ENCODE data around the gene TRUB2.
A peak's percentile ranks its signal among the peaks of the same experiment; 100 is the strongest.

The TRUB2 gene

DNA sequence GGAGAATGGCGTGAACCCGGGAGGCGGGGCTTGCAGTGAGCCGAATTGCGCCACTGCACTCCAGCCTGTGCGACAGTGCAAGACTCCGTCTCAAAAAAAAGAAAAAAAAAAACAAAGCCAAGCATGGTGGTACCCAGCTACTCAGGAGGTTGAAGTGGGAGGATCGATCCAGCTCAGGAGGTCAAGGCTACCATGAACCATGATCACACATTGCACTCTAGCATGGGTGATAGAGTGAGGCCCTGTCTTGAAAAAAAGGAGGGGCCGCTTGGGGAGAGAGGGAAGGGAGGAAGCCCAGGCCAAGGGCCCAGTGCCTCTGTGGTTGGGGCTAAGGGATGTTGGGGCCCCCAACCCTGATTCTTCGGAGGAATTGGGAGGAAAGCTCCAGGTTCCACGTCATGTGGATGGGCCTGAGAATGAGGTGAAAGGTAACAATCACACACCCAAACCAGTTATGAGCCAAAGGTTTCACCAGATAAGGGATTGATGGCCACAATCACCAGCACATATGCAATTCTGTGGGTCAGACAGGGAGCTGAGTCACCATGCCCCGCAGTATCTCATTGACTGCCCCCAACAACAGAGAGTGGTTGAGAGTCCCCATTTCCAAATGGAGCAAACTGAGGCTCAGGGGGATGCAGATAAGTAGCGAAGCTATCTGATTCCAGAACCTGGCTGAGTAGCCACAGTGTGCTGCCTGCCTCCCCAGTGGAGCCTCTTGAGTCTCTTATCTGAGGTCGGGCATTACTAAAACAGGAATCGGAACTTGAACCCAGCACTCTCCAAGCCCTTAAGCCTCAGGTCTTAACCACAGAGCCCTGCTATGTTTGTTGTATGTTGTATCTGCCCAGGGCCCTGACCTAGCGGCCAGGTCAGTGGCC lies 25.7 kb downstream of the TRUB2 start:
- H3K4me3 ChIP-seq (ENCODE audit: insufficient read depth in 1 of 2, low read depth in 1 of 2, low read length in 2 of 2) = no peak overlapping the region
- no peak overlapping the region for H2AK5ac ChIP-seq (ENCODE audit: low read length, severe bottlenecking)
- H3K18ac ChIP-seq (ENCODE audit: low read depth in 1 of 2, low read length in 2 of 2) = no peak overlapping the region
- H3K36me3 ChIP-seq (ENCODE audit: control insufficient read depth in 1 of 2, insufficient read depth in 2 of 2, low read depth in 1 of 2, low read length in 2 of 2) = peaks cover 3 to 8% of the 10 kb centered on the region in 2 experiments
- H2BK120ac ChIP-seq (ENCODE audit: low read depth, low read length) = no peak overlapping the region
- no peak overlapping the region for H3K27ac ChIP-seq (ENCODE audit: low read length, poor library complexity, severe bottlenecking)
- H2BK12ac ChIP-seq (ENCODE audit: low read length in 2 of 2) = no peak overlapping the region
- H3K4me1 ChIP-seq (ENCODE audit: control insufficient read depth, insufficient read depth, low read depth, low read length) = peaks cover 5% of the 10 kb centered on the region
- WGBS = 93% methylated on average over 14 of the region's 16 CpGs
- no peak overlapping the region for H3K4me2 ChIP-seq (ENCODE audit: low read length, poor library complexity, severe bottlenecking)
- no peak overlapping the region for H2BK5ac ChIP-seq (ENCODE audit: low read depth, low read length, poor library complexity, severe bottlenecking)
- no peaks in the 10 kb centered on the region for H3K79me1 ChIP-seq (replicated peaks; ENCODE audit: low read length, poor library complexity, severe bottlenecking)
- DNase-seq = no peak
- peak overlapping the region; percentile 57 for H4K8ac ChIP-seq (ENCODE audit: low read length)
- H3K9me3 ChIP-seq (ENCODE audit: control insufficient read depth, low read length) = no peaks in the 10 kb centered on the region
- no peak overlapping the region for H4K91ac ChIP-seq (ENCODE audit: low read length)
- peak overlapping the region; percentile 9 for H2BK15ac ChIP-seq (ENCODE audit: low read depth, poor library complexity, severe bottlenecking)
- H3K23ac ChIP-seq (ENCODE audit: low read length in 2 of 2) = no peak overlapping the region
- no peak overlapping the region for H2AFZ ChIP-seq (ENCODE audit: low read depth, low read length)
- peak overlapping the region; percentile 17 for H3K9ac ChIP-seq (ENCODE audit: low read length)
- no peaks in the 10 kb centered on the region for H3K27me3 ChIP-seq (ENCODE audit: control insufficient read depth in 1 of 2, insufficient read depth in 1 of 2, low read length in 2 of 2)
- H3K4ac ChIP-seq (ENCODE audit: low read depth in 1 of 2, low read length in 2 of 2) = no peak overlapping the region
- no peak overlapping the region for H3K14ac ChIP-seq (ENCODE audit: low read length in 2 of 2)

GRCh38 chr9:128294142-128294541 lies 28.1 kb downstream of the TRUB2 start:
- H3K27me3 ChIP-seq (ENCODE audit: control insufficient read depth in 1 of 2, insufficient read depth in 1 of 2, low read length in 2 of 2) = no peaks in the 10 kb centered on the region
- H2BK12ac ChIP-seq (ENCODE audit: low read length in 2 of 2) = no peak overlapping the region

GRCh38 chr9:128293091-128293490 lies 29.2 kb downstream of the TRUB2 start:
- Histone ChIP-seq H2BK120ac (ENCODE audit: low read depth, low read length) (no peak overlapping the region), H2AK5ac (ENCODE audit: low read length, severe bottlenecking) (no peak overlapping the region), H3K18ac (ENCODE audit: low read depth in 1 of 2, low read length in 2 of 2) (no peak overlapping the region), H3K4ac (ENCODE audit: low read depth in 1 of 2, low read length in 2 of 2) (no peak overlapping the region), H3K14ac (ENCODE audit: low read length in 2 of 2) (no peak overlapping the region), H3K9ac (ENCODE audit: low read length) (no peak overlapping the region), H3K23ac (ENCODE audit: low read length in 2 of 2) (no peak overlapping the region), H3K27ac (ENCODE audit: low read length, poor library complexity, severe bottlenecking) (no peak overlapping the region), H3K9me3 (ENCODE audit: control insufficient read depth, low read length) (no peaks in the 10 kb centered on the region), H3K79me1 (replicated peaks; ENCODE audit: low read length, poor library complexity, severe bottlenecking) (no peaks in the 10 kb centered on the region), H2AFZ (ENCODE audit: low read depth, low read length) (no peak overlapping the region), H3K27me3 (ENCODE audit: control insufficient read depth in 1 of 2, insufficient read depth in 1 of 2, low read length in 2 of 2) (no peaks in the 10 kb centered on the region), H3K4me3 (ENCODE audit: insufficient read depth in 1 of 2, low read depth in 1 of 2, low read length in 2 of 2) (no peak overlapping the region), H2BK12ac (ENCODE audit: low read length in 2 of 2) (no peak overlapping the region), H3K4me1 (ENCODE audit: control insufficient read depth, insufficient read depth, low read depth, low read length) (peaks cover 5% of the 10 kb centered on the region), H4K8ac (ENCODE audit: low read length) (no peak overlapping the region), H3K4me2 (ENCODE audit: low read length, poor library complexity, severe bottlenecking) (no peak overlapping the region), H4K91ac (ENCODE audit: low read length) (no peak overlapping the region), H3K36me3 (ENCODE audit: control insufficient read depth in 1 of 2, insufficient read depth in 2 of 2, low read depth in 1 of 2, low read length in 2 of 2) (peaks cover 12 to 18% of the 10 kb centered on the region in 2 experiments), H2BK5ac (ENCODE audit: low read depth, low read length, poor library complexity, severe bottlenecking) (no peak overlapping the region), H2BK15ac (ENCODE audit: low read depth, poor library complexity, severe bottlenecking) (no peak overlapping the region)
- 100% methylated on average over 1 of the region's 4 CpGs for WGBS
- no peak for DNase-seq

More at GRCh38 chr9:128294142-128294541, 28.1 kb downstream of the TRUB2 start:
- no peak overlapping the region for H3K4me2 ChIP-seq (ENCODE audit: low read length, poor library complexity, severe bottlenecking)
- H2BK5ac ChIP-seq (ENCODE audit: low read depth, low read length, poor library complexity, severe bottlenecking) = no peak overlapping the region
- H4K8ac ChIP-seq (ENCODE audit: low read length) = no peak overlapping the region
- H3K9me3 ChIP-seq (ENCODE audit: control insufficient read depth, low read length) = no peaks in the 10 kb centered on the region
- H2AFZ ChIP-seq (ENCODE audit: low read depth, low read length) = no peak overlapping the region
- no peak for DNase-seq
- H3K9ac ChIP-seq (ENCODE audit: low read length) = no peak overlapping the region
- H3K27ac ChIP-seq (ENCODE audit: low read length, poor library complexity, severe bottlenecking) = no peak overlapping the region
- peaks cover 5 to 8% of the 10 kb centered on the region in 2 experiments for H3K36me3 ChIP-seq (ENCODE audit: control insufficient read depth in 1 of 2, insufficient read depth in 2 of 2, low read depth in 1 of 2, low read length in 2 of 2)
- no peak overlapping the region for H3K4ac ChIP-seq (ENCODE audit: low read depth in 1 of 2, low read length in 2 of 2)
- H4K91ac ChIP-seq (ENCODE audit: low read length) = no peak overlapping the region
- no peak overlapping the region for H3K14ac ChIP-seq (ENCODE audit: low read length in 2 of 2)
- H2BK15ac ChIP-seq (ENCODE audit: low read depth, poor library complexity, severe bottlenecking) = no peak overlapping the region
- H3K23ac ChIP-seq (ENCODE audit: low read length in 2 of 2) = no peak overlapping the region
- no peak overlapping the region for H3K4me3 ChIP-seq (ENCODE audit: insufficient read depth in 1 of 2, low read depth in 1 of 2, low read length in 2 of 2)
- 93% methylated on average over 2 of the region's 4 CpGs for WGBS
- no peak overlapping the region for H2AK5ac ChIP-seq (ENCODE audit: low read length, severe bottlenecking)
- no peak overlapping the region for H2BK120ac ChIP-seq (ENCODE audit: low read depth, low read length)
- no peak overlapping the region for H3K18ac ChIP-seq (ENCODE audit: low read depth in 1 of 2, low read length in 2 of 2)
- H3K79me1 ChIP-seq (replicated peaks; ENCODE audit: low read length, poor library complexity, severe bottlenecking) = no peaks in the 10 kb centered on the region
- H3K4me1 ChIP-seq (ENCODE audit: control insufficient read depth, insufficient read depth, low read depth, low read length) = peaks cover 5% of the 10 kb centered on the region

- no peak overlapping the region for H2BK12ac ChIP-seq (ENCODE audit: low read length in 2 of 2)
- H2AFZ ChIP-seq (ENCODE audit: low read depth, low read length) = no peak overlapping the region
- no peaks in the 10 kb centered on the region for H3K27me3 ChIP-seq (ENCODE audit: control insufficient read depth in 1 of 2, insufficient read depth in 1 of 2, low read length in 2 of 2)
- H3K9ac ChIP-seq (ENCODE audit: low read length) = no peak overlapping the region
- DNase-seq = no peak
- WGBS = 94% methylated on average over 3 of the region's 3 CpGs
- H3K9me3 ChIP-seq (ENCODE audit: control insufficient read depth, low read length) = no peaks in the 10 kb centered on the region
- no peak overlapping the region for H2AK5ac ChIP-seq (ENCODE audit: low read length, severe bottlenecking)
- no peak overlapping the region for H3K14ac ChIP-seq (ENCODE audit: low read length in 2 of 2)
- H3K4ac ChIP-seq (ENCODE audit: low read depth in 1 of 2, low read length in 2 of 2) = no peak overlapping the region
- H3K23ac ChIP-seq (ENCODE audit: low read length in 2 of 2) = no peak overlapping the region
- no peak overlapping the region for H3K4me2 ChIP-seq (ENCODE audit: low read length, poor library complexity, severe bottlenecking)
- no peak overlapping the region for H4K8ac ChIP-seq (ENCODE audit: low read length)
- no peak overlapping the region for H2BK15ac ChIP-seq (ENCODE audit: low read depth, poor library complexity, severe bottlenecking)
- no peak overlapping the region for H3K27ac ChIP-seq (ENCODE audit: low read length, poor library complexity, severe bottlenecking)
- H3K18ac ChIP-seq (ENCODE audit: low read depth in 1 of 2, low read length in 2 of 2) = no peak overlapping the region
- peaks cover 14 to 23% of the 10 kb centered on the region in 2 experiments for H3K36me3 ChIP-seq (ENCODE audit: control insufficient read depth in 1 of 2, insufficient read depth in 2 of 2, low read depth in 1 of 2, low read length in 2 of 2)
- H4K91ac ChIP-seq (ENCODE audit: low read length) = no peak overlapping the region
- H2BK120ac ChIP-seq (ENCODE audit: low read depth, low read length) = no peak overlapping the region
- H3K4me1 ChIP-seq (ENCODE audit: control insufficient read depth, insufficient read depth, low read depth, low read length) = peaks cover 5% of the 10 kb centered on the region
- no peaks in the 10 kb centered on the region for H3K79me1 ChIP-seq (replicated peaks; ENCODE audit: low read length, poor library complexity, severe bottlenecking)
- no peak overlapping the region for H3K4me3 ChIP-seq (ENCODE audit: insufficient read depth in 1 of 2, low read depth in 1 of 2, low read length in 2 of 2)
- no peak overlapping the region for H2BK5ac ChIP-seq (ENCODE audit: low read depth, low read length, poor library complexity, severe bottlenecking)
These were observed 30.2 kb downstream of the TRUB2 start for GRCh38 chr9:128292009-128292408.

All from mesenchymal stem cell (in vitro differentiated cells and primary cell).